Activated T-helper 2 cell treated with anti-CD3 and anti-CD28 coated beads, Interferon-gamma antibody, Interleukin-2, Interleukin-4, amounts not matched to agents 10 μg/mL and 5 μg/mL and 100 μg/mL, durations not matched to agents 14 hours and 24 hours and 36 hours (primary cell): ENCODE results near the gene ZMYND11. TPM values are rescaled to one million over a fixed set of nuclear protein-coding genes. Genes with fewer than 3 reads are reported as not detected.
"Not testable (repeated sequence)": the region's sequence is repeated elsewhere in the genome, so short reads cannot be mapped to it uniquely, and the experiment has no call there.

Experiments
- DNase-seq: peaks from one replicate; pipeline ENCODE4 v3.0.0; 2021; ENCODE audit warnings: low spot score
- H3K27ac Mint-ChIP-seq: one replicate; pipeline ENCODE4 v1.8.0; 2021; ENCODE audit warnings: mixed read lengths
- H3K27me3 Mint-ChIP-seq: one replicate; pipeline ENCODE4 v1.8.0; 2021; ENCODE audit warnings: low read depth, mixed read lengths
- H3K36me3 Mint-ChIP-seq: one replicate; pipeline ENCODE4 v1.8.0; 2021; ENCODE audit warnings: low read depth, mixed read lengths
- H3K4me1 Mint-ChIP-seq: one replicate; pipeline ENCODE4 v1.8.0; 2021; ENCODE audit warnings: low read depth, mixed read lengths
- H3K4me3 Mint-ChIP-seq: one replicate; pipeline ENCODE4 v1.8.0; 2021; ENCODE audit warnings: low read depth, mild to moderate bottlenecking, moderate library complexity, mixed read lengths
- H3K9me3 Mint-ChIP-seq: one replicate; pipeline ENCODE4 v1.8.0; 2021; ENCODE audit warnings: mixed read lengths
- intact Hi-C: fragments of 100-400 bp; cut with micrococcal nuclease; formaldehyde crosslinking; loops from one replicate; pipeline ENCODE4 v1.15.1; 2023
- total RNA-seq: library from RNA; stranded (reverse); gene quantifications from 2 replicates; pipeline ENCODE4 v1.2.3, GENCODE V29; 2022

Gene ZMYND11
- total RNA-seq, 1 donor from 2014 or later, result 28.3 TPM

- Mint-ChIP-seq H3K36me3 (peaks cover 18% of the 10 kb centered on the region), H3K9me3 (no peaks in the 10 kb centered on the region), H3K4me3 (no peak overlapping the region), H3K27me3 (no peaks in the 10 kb centered on the region), H3K27ac (no peak overlapping the region), H3K4me1 (no peaks in the 10 kb centered on the region)
- intact Hi-C loops, result no loop called here
- no peak for DNase-seq
Measured at GRCh38 chr10:241966-242643, 106.8 kb downstream of the ZMYND11 start.

DNA sequence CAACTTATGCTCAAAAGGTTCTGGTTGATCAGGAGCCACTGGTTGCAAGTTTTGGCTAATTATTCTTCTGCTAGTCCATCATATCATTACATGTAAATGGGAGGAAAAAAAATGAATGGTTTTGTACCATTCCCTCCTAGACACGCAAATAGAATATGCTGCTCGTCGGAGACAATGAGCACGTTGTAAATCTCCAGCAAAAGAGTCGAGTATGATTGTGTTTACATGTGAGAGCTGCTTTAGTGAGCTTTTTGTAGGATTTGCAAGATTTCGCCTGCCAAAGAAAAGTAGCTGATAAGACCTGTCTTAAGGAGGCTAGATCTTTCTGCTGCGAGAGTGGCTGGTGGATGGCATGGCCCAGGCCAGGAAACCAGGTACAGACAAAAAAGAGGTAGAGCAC is 109.0 kb downstream of the ZMYND11 start:
- Mint-ChIP-seq H3K27me3 (no peaks in the 10 kb centered on the region), H3K4me1 (no peaks in the 10 kb centered on the region), H3K36me3 (peaks cover 38% of the 10 kb centered on the region), H3K4me3 (no peak overlapping the region), H3K9me3 (no peaks in the 10 kb centered on the region), H3K27ac (no peak overlapping the region)
- intact Hi-C loops, result no loop called here
- DNase-seq, result no peak

GRCh38 chr10:246431-246830 is 111.2 kb downstream of the ZMYND11 start:
- Mint-ChIP-seq H3K36me3 (peaks cover 57% of the 10 kb centered on the region), H3K4me3 (no peak overlapping the region), H3K27me3 (no peaks in the 10 kb centered on the region), H3K9me3 (no peaks in the 10 kb centered on the region), H3K4me1 (no peaks in the 10 kb centered on the region), H3K27ac (no peak overlapping the region)
- intact Hi-C loops, result no loop called here
- DNase-seq, result no peak

- no peak for DNase-seq
- Mint-ChIP-seq H3K27me3 (no peaks in the 10 kb centered on the region), H3K36me3 (peaks cover 61% of the 10 kb centered on the region), H3K9me3 (no peaks in the 10 kb centered on the region), H3K27ac (no peak overlapping the region), H3K4me1 (no peaks in the 10 kb centered on the region), H3K4me3 (no peak overlapping the region)
- intact Hi-C loops, result no loop called here
Measured at GRCh38 chr10:247480-247879, 112.2 kb downstream of the ZMYND11 start.

DNA sequence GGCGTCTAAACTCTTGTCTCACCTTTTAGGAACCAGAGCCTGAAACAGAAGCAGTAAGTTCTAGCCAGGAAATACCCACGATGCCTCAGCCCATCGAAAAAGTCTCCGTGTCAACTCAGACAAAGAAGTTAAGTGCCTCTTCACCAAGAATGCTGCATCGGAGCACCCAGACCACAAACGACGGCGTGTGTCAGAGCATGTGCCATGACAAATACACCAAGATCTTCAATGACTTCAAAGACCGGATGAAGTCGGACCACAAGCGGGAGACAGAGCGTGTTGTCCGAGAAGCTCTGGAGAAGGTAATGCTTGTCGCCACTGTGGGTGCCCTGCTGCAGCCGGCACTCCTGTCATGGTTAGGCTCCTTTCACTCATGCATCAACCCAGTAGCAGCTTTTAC is 113.1 kb downstream of the ZMYND11 start:
- Mint-ChIP-seq H3K9me3 (no peaks in the 10 kb centered on the region), H3K4me1 (no peaks in the 10 kb centered on the region), H3K27ac (no peak overlapping the region), H3K27me3 (no peaks in the 10 kb centered on the region), H3K4me3 (no peak overlapping the region), H3K36me3 (peaks cover 59% of the 10 kb centered on the region)
- no peak for DNase-seq
- intact Hi-C loops, result no loop called here

- no peak overlapping the region for H3K27ac Mint-ChIP-seq
- peaks cover 53% of the 10 kb centered on the region for H3K36me3 Mint-ChIP-seq
- DNase-seq, result no peak
- intact Hi-C loops, result no loop called here
- no peaks in the 10 kb centered on the region for H3K4me1 Mint-ChIP-seq
- no peaks in the 10 kb centered on the region for H3K27me3 Mint-ChIP-seq
- no peak overlapping the region for H3K4me3 Mint-ChIP-seq
- H3K9me3 Mint-ChIP-seq, result no peaks in the 10 kb centered on the region
Measured at GRCh38 chr10:251982-252582, 116.8 kb downstream of the ZMYND11 start.

DNA sequence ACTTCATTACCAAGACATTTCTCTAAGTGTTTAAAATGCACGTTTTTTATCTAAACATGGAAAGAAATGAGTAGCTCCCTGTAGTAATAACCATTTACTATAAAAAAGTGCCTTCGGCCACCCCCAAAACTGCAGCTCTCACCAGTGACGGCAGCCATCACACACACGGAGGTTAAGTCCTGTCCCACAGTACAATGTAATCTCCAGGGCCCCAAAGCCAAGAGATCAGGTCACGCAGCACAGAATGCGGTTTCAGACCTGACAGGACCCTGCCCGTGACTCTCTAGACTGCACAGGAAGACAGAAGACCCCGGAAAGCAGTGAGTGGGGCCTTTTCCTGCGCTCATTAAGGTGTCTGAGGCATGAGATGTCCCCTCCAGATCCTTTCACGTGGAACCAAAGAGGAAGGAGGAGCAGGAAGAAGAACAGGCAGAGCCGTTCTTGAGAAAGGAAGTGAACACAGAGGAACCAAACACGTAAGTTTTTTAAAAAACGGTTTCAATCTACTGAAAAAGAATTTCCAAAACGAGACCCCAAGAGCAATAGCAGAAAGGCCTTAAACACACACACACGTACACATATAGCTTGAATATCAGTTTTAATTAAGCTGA is 125.7 kb downstream of the ZMYND11 start:
- H3K27me3 Mint-ChIP-seq, result no peaks in the 10 kb centered on the region
- DNase-seq, result no peak
- H3K27ac Mint-ChIP-seq, result no peak overlapping the region
- no peaks in the 10 kb centered on the region for H3K36me3 Mint-ChIP-seq
- H3K9me3 Mint-ChIP-seq, result no peaks in the 10 kb centered on the region
- H3K4me3 Mint-ChIP-seq, result no peak overlapping the region
- H3K4me1 Mint-ChIP-seq, result peaks cover 5% of the 10 kb centered on the region
- intact Hi-C loops, result no loop called here

DNA sequence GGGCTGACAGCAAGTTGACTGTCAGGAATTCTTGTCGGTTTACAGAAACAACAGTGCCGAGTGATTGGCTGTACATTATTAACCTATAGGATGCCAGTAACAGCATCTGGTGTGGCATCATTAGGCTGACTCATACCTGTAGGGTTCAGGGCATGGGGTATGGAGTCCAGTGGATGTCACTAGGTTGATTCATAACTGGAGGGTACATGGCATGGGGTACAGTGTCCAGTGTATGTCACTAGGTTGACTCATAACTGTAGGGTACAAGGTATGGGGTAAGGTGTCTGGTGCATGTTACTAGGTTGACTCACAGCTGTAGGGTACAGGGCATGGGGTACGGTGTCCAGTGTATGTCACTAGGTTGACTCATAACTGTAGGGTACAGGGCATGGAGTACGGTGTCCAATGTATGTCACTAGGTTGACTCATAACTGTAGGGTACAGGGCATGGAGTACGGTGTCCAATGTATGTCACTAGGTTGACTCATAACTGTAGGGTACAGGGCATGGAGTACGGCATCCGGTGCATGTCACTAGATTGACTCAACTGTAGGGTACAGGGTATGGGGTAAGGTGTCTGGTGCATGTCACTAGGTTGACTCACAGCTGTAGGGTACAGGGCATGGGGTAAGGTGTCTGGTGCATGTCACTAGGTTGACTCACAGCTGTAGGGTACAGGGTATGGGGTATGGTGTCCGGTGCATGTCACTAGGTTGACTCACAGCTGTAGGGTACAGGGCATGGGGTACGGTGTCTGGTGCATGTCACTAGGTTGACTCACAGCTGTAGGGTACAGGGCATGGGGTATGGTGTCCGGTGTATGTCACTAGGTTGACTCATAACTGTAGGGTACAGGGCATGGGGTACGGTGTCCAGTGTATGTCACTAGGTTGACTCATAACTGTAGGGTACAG is 129.2 kb downstream of the ZMYND11 start:
- H3K27ac Mint-ChIP-seq, H3K4me3 Mint-ChIP-seq, H3K36me3 Mint-ChIP-seq, H3K9me3 Mint-ChIP-seq, H3K27me3 Mint-ChIP-seq, DNase-seq, H3K4me1 Mint-ChIP-seq: not testable (repeated sequence)
- intact Hi-C loops, result loop anchor here (2.0 kb wide), 1 partner anchor 20 kb away; no protein-coding TSS in a partner anchor

- H3K4me3 Mint-ChIP-seq, H3K27me3 Mint-ChIP-seq: not testable (repeated sequence)
Measured at GRCh38 chr10:265074-265440, 129.8 kb downstream of the ZMYND11 start.

DNA sequence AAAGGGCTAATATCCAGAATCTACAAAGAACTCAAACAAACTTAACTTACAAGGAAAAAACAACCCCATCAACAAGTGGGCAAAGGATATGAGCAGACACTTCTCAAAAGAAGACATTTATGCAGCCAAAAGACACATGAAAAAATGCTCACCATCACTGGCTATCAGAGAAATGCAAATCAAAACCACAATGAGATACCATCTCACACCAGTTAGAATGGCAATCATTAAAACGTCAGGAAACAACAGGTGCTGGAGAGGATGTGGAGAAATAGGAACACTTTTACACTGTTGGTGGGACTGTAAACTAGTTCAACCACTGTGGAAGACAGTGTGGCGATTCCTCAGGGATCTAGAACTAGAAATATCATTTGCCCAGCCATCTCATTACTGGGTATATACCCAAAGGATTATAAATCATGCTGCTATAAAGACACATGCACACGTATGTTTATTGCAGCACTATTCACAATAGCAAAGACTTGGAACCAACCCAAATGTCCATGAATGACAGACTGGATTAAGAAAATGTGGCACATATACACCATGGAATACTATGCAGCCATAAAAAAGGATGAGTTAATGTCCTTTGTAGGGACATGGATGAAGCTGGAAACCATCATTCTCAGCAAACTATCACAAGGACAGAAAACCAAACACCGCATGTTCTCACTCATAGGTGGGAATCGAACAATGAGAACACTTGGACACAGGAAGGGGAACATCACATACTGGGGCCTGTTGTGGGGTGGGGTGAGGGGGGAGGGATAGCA is 130.7 kb downstream of the ZMYND11 start:
- H3K4me1 Mint-ChIP-seq, H3K27me3 Mint-ChIP-seq, H3K36me3 Mint-ChIP-seq, H3K9me3 Mint-ChIP-seq, DNase-seq, H3K27ac Mint-ChIP-seq, H3K4me3 Mint-ChIP-seq: not testable (repeated sequence)
- intact Hi-C loops, result loop anchor here (2.0 kb wide), 1 partner anchor 19 kb away; no protein-coding TSS in a partner anchor

More at GRCh38 chr10:265074-265440, 129.8 kb downstream of the ZMYND11 start:
- not testable (repeated sequence) for H3K27ac Mint-ChIP-seq, H3K36me3 Mint-ChIP-seq, DNase-seq, H3K4me1 Mint-ChIP-seq, H3K9me3 Mint-ChIP-seq
- intact Hi-C loops, result loop anchor here (2.0 kb wide), 1 partner anchor 20 kb away; no protein-coding TSS in a partner anchor

DNA sequence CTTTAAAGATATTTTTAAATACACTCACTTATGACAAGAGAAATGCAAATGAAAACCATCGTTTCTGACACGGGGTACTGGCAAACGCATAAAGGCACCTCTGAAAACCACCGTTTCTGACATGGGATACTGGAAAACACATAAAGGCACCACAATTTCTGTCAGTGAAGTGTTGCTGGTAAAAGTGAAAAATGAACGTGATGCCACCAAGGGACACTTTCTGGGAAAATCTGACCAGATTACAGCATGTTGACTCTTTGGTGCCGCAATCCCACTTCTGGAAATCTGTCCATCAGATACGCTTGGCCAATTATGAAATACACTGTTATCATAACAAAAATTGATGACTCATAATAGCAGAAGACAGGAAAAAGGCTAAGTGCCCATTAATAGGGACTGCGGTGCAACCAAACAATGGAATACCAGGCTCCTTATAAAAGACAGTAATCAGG is 131.7 kb downstream of the ZMYND11 start:
- Mint-ChIP-seq H3K4me1 (peaks cover 5% of the 10 kb centered on the region), H3K27ac (no peak overlapping the region), H3K4me3 (no peak overlapping the region), H3K9me3 (no peaks in the 10 kb centered on the region), H3K36me3 (no peaks in the 10 kb centered on the region), H3K27me3 (peaks cover 5% of the 10 kb centered on the region)
- intact Hi-C loops, result no loop called here
- DNase-seq, result no peak

GRCh38 chr10:267705-268104 is 132.4 kb downstream of the ZMYND11 start:
- Mint-ChIP-seq H3K36me3 (no peaks in the 10 kb centered on the region), H3K27ac (no peak overlapping the region), H3K27me3 (peaks cover 5% of the 10 kb centered on the region), H3K4me1 (peaks cover 5% of the 10 kb centered on the region), H3K4me3 (no peak overlapping the region), H3K9me3 (no peaks in the 10 kb centered on the region)
- intact Hi-C loops, result no loop called here
- DNase-seq, result no peak
